22Rv1 (cell line): ENCODE measurements around the gene DBN1.

Experiments
- H3K27ac ChIP-seq: fragments of 450-650 bp; 2 replicates; pipeline ENCODE4 v1.5.1; 2017
- CTCF ChIP-seq: fragments of 450-650 bp; IDR thresholded peaks from 2 replicates; pipeline ENCODE4 v1.5.1; 2017; ENCODE audit warnings: mild to moderate bottlenecking
- ZFX ChIP-seq: fragments of 450-650 bp; IDR thresholded peaks from 2 replicates; pipeline ENCODE4 v1.6.1; 2017; ENCODE audit warnings: antibody characterized with exemption, borderline replicate concordance

Gene DBN1

GRCh38 chr5:177444106-177445051, 29.1 kb downstream of the DBN1 start:
- H3K27ac ChIP-seq, result peak overlapping the region; percentile 79
- TF ChIP-seq CTCF (no peak), ZFX (no peak)

GRCh38 chr5:177443144-177443983, 30.1 kb downstream of the DBN1 start:
- TF ChIP-seq ZFX (no peak), CTCF (no peak)
- peak overlapping the region; percentile 79 for H3K27ac ChIP-seq

GRCh38 chr5:177442066-177442826, 31.2 kb downstream of the DBN1 start:
- H3K27ac ChIP-seq, result no peak overlapping the region
- TF ChIP-seq ZFX (no peak), CTCF (no peak)

- H3K27ac ChIP-seq, result no peak overlapping the region
- TF ChIP-seq CTCF (no peak), ZFX (no peak)
Observed at GRCh38 chr5:177440990-177441780, 32.2 kb downstream of the DBN1 start.

- H3K27ac ChIP-seq, result 0 out of 2 replicates have a peak overlapping the region, but pooled peaks have one; percentile 4
- TF ChIP-seq ZFX (no peak), CTCF (no peak)
Observed at GRCh38 chr5:177440211-177440989, 33.0 kb downstream of the DBN1 start.

- 0 out of 2 replicates have a peak overlapping the region, but pooled peaks have one; percentile 4 for H3K27ac ChIP-seq
- TF ChIP-seq ZFX (no peak), CTCF (no peak)
Observed at GRCh38 chr5:177439518-177440053, 33.8 kb downstream of the DBN1 start.
